ENCODE data around the gene WEE1.
A peak's percentile ranks its signal among the peaks of the same experiment; 100 is the strongest.

- TF ChIP-seq CTCF (IDR thresholded peaks at IDR 0.05; ENCODE audit: insufficient read depth, low read length, poor library complexity, severe bottlenecking): peak; percentile 100
- TF ChIP-seq EZH2phosphoT487 (conservative IDR thresholded peaks at IDR 0.05; ENCODE audit: low read length): no peak
These were observed 38.2 kb upstream of the WEE1 start for GRCh38 chr11:9535189-9535781.

Data from SU-DHL-6 (cell line).